HepG2 (cell line): ENCODE data around the gene SPAG4. TPM values are rescaled to one million over a fixed set of nuclear protein-coding genes. Genes with fewer than 3 reads are reported as not detected.

Source experiments
- ATAC-seq: fragments of 200-7000 bp; cut with Tn5 transposase; 3 replicates; pipeline ENCODE4 v1.9.1; 2020; ENCODE audit warnings: mild to moderate bottlenecking, moderate library complexity
- BruUV-seq: library from RNA; stranded (reverse); fragments of 400-500 nt; replicated peaks from 2 replicates; lab custom pipeline; 2021; lab: Mats Ljungman, UMichigan
- CTCF ChIA-PET: fragments of 300-600 bp; formaldehyde crosslinking; extraction: SDS; loops from one replicate; lab custom pipeline; 2021; ENCODE audit warnings: low total read pairs, inconsistent platforms, low intra/inter-chr PET ratio; lab: Yijun Ruan, JAX
- POLR2A ChIA-PET: fragments of 350-600 bp; sonication (Branson Sonifier 250); formaldehyde crosslinking; loops from one replicate; lab custom pipeline; 2020; ENCODE audit warnings: antibody characterized with exemption, inconsistent platforms; lab: Yijun Ruan, JAX
- DNase-seq: peaks from one replicate; pipeline ENCODE4 v3.0.0-alpha.2; 2015; ENCODE audit warnings: low spot score
- FAIRE-seq: peaks from 3 replicates; lab custom pipeline; 2011; peaks lifted over from hg19 to GRCh38; lab: Jason Lieb, UNC
- H2AFZ ChIP-seq: one replicate; pipeline ENCODE4 v1.6.1; 2011; ENCODE audit warnings: low read length, inconsistent platforms
- H3K27ac ChIP-seq: fragments of 300-600 bp; 3 replicates; pipeline ENCODE4 v1.8.0; 2011; ENCODE audit warnings: mixed run types, mild to moderate bottlenecking, mixed read lengths, low read length, inconsistent platforms; ENCODE audit not compliant: insufficient read depth; ENCODE audit errors: extremely low read length
- H3K27me3 ChIP-seq, 2 experiments: fragments of 200-600 bp in 1 of 2; 2 replicates in 1 of 2; 3 replicates in 1 of 2; pipeline versions ENCODE4 v1.6.0 to v1.8.0; 2011; ENCODE audit warnings: low read length in 2 of 2, mild to moderate bottlenecking in 2 of 2, moderate library complexity in 2 of 2, inconsistent platforms in 1 of 2; ENCODE audit not compliant: insufficient read depth in 2 of 2, control insufficient read depth in 1 of 2
- H3K36me3 ChIP-seq, 2 experiments: fragments of 200-600 bp in 1 of 2; replicated peaks in 1 of 2; 2 replicates in 1 of 2; 3 replicates in 1 of 2; pipeline versions ENCODE4 v1.5.1 to v1.8.0; 2011; ENCODE audit warnings: low read length in 2 of 2, inconsistent platforms in 1 of 2; ENCODE audit not compliant: insufficient read depth in 2 of 2, control insufficient read depth in 1 of 2
- H3K4me1 ChIP-seq: 2 replicates; pipeline ENCODE4 v1.5.1; 2012; ENCODE audit warnings: low read length, inconsistent platforms; ENCODE audit not compliant: insufficient read depth
- H3K4me2 ChIP-seq: 2 replicates; pipeline ENCODE4 v1.6.0; 2011; ENCODE audit warnings: low read depth, low read length, inconsistent platforms
- H3K4me3 ChIP-seq, 3 experiments: fragments of 200-600 bp in 1 of 3; sonication (generic), shearing (Covaris generic) in 1 of 3; replicated peaks in 1 of 3; 2 replicates each; pipeline ENCODE4 v1.5.1; 2011 to 2016; ENCODE audit warnings: low read length in 3 of 3, inconsistent platforms in 2 of 3, low read depth in 2 of 3, mild to moderate bottlenecking in 2 of 3, control low read depth in 1 of 3, mixed read lengths in 1 of 3; ENCODE audit not compliant: insufficient read depth in 1 of 3
- H3K79me2 ChIP-seq: one replicate; pipeline ENCODE4 v1.6.1; 2011; ENCODE audit warnings: low read length, inconsistent platforms; ENCODE audit not compliant: insufficient read depth
- H3K9ac ChIP-seq: 2 replicates; pipeline ENCODE4 v1.6.0; 2011; ENCODE audit warnings: mild to moderate bottlenecking, low read depth, low read length, inconsistent platforms; ENCODE audit not compliant: insufficient read depth
- H3K9me3 ChIP-seq: 2 replicates; pipeline ENCODE4 v1.5.1; 2012; ENCODE audit warnings: mild to moderate bottlenecking, low read length
- H4K20me1 ChIP-seq: 2 replicates; pipeline ENCODE4 v1.6.0; 2011; ENCODE audit warnings: inconsistent platforms, mild to moderate bottlenecking, low read length, moderate library complexity; ENCODE audit not compliant: insufficient read depth
- ELF3 ChIP-seq: IDR thresholded peaks from 2 replicates; pipeline ENCODE4 v1.6.1; 2016; ENCODE audit warnings: missing genetic modification reagents, missing compliant biosample characterization
- HIVEP1 ChIP-seq: sonication (generic); formaldehyde crosslinking; IDR thresholded peaks from 2 replicates; pipeline ENCODE4 v1.4.0; 2020; ENCODE audit warnings: mild to moderate bottlenecking, missing genetic modification reagents
- HNF4A ChIP-seq: sonication (generic); formaldehyde crosslinking; IDR thresholded peaks from 2 replicates; pipeline ENCODE4 v1.4.0; 2020; ENCODE audit warnings: missing genetic modification reagents
- ISL2 ChIP-seq: sonication (generic); formaldehyde crosslinking; IDR thresholded peaks from 2 replicates; pipeline ENCODE4 v1.5.0; 2020; ENCODE audit warnings: missing genetic modification reagents
- KAT7 ChIP-seq: IDR thresholded peaks from 2 replicates; pipeline ENCODE4 v1.6.1; 2018; ENCODE audit warnings: borderline replicate concordance, missing compliant biosample characterization
- KLF12 ChIP-seq: sonication (generic); formaldehyde crosslinking; IDR thresholded peaks from 2 replicates; pipeline ENCODE4 v1.4.0; 2020; ENCODE audit warnings: missing genetic modification reagents, borderline replicate concordance
- NBN ChIP-seq: fragments of 450-650 bp; conservative IDR thresholded peaks from 2 replicates; pipeline ENCODE4 v1.6.1; 2017
- RARA ChIP-seq: IDR thresholded peaks from 2 replicates; pipeline ENCODE4 v1.6.1; 2016; ENCODE audit warnings: missing genetic modification reagents, missing compliant biosample characterization
- TFE3 ChIP-seq: IDR thresholded peaks from 2 replicates; pipeline ENCODE4 v1.6.1; 2016
- XBP1 ChIP-seq: sonication (generic); formaldehyde crosslinking; IDR thresholded peaks from 2 replicates; pipeline ENCODE4 v1.5.0; 2020; ENCODE audit warnings: missing genetic modification reagents
- ZBTB21 ChIP-seq: sonication (generic); formaldehyde crosslinking; IDR thresholded peaks from 2 replicates; pipeline ENCODE4 v1.4.0; 2020; ENCODE audit warnings: missing genetic modification reagents
- ZFP82 ChIP-seq: sonication (generic); formaldehyde crosslinking; IDR thresholded peaks from 2 replicates; pipeline ENCODE4 v1.5.1; 2020; ENCODE audit warnings: mild to moderate bottlenecking, missing genetic modification reagents, borderline replicate concordance
- ZMYM3 ChIP-seq: sonication (generic); formaldehyde crosslinking; IDR thresholded peaks from 2 replicates; pipeline ENCODE4 v1.5.1; 2020; ENCODE audit warnings: mild to moderate bottlenecking, missing genetic modification reagents
- ZNF124 ChIP-seq: sonication (generic); formaldehyde crosslinking; IDR thresholded peaks from 2 replicates; pipeline ENCODE4 v1.4.0; 2020; ENCODE audit warnings: missing genetic modification reagents
- ZNF160 ChIP-seq: sonication (generic); formaldehyde crosslinking; IDR thresholded peaks from 2 replicates; pipeline ENCODE4 v1.8.0; 2022; ENCODE audit warnings: mild to moderate bottlenecking, inconsistent platforms, missing genetic modification reagents
- ZNF24 ChIP-seq: fragments of 450-650 bp; IDR thresholded peaks from 2 replicates; pipeline ENCODE4 v1.6.1; 2017; ENCODE audit warnings: antibody characterized with exemption, mild to moderate bottlenecking
- ZNF256 ChIP-seq: sonication (generic); formaldehyde crosslinking; conservative IDR thresholded peaks from 2 replicates; pipeline ENCODE4 v1.4.0; 2020; ENCODE audit warnings: missing genetic modification reagents
- ZNF431 ChIP-seq: sonication (generic); formaldehyde crosslinking; IDR thresholded peaks from 2 replicates; pipeline ENCODE4 v1.9.0; 2022; ENCODE audit warnings: missing genetic modification reagents, low read depth, mild to moderate bottlenecking, borderline replicate concordance
- ZNF616 ChIP-seq: sonication (generic); formaldehyde crosslinking; IDR thresholded peaks from 2 replicates; pipeline ENCODE4 v1.5.0; 2020; ENCODE audit warnings: low read depth, mild to moderate bottlenecking, missing genetic modification reagents
- ZNF652 ChIP-seq: IDR thresholded peaks from 2 replicates; pipeline ENCODE4 v1.6.1; 2016; ENCODE audit warnings: low read depth, borderline replicate concordance
- ZNF772 ChIP-seq: sonication (generic); formaldehyde crosslinking; IDR thresholded peaks from 2 replicates; pipeline ENCODE4 v1.5.0; 2020; ENCODE audit warnings: mild to moderate bottlenecking, missing genetic modification reagents
- ZSCAN22 ChIP-seq: sonication (generic); formaldehyde crosslinking; IDR thresholded peaks from 2 replicates; pipeline ENCODE4 v1.4.0; 2020; ENCODE audit warnings: mild to moderate bottlenecking, missing genetic modification reagents
- WGBS: methylation state at CpG from one replicate; pipeline ENCODE4 v1.1.6; 2017; ENCODE audit warnings: low lambda C conversion rate; 5-methylcytosine and 5-hydroxymethylcytosine counted together
- in situ Hi-C: cut with HindIII; loops from 2 replicates; pipeline ENCODE4 v1.10.0; 2017; ENCODE audit warnings: low pct_unique_long_range_greater_than_20kb; ENCODE audit not compliant: extremely low pct_ligation_motif_present
- intact Hi-C: fragments of 100-400 bp; cut with micrococcal nuclease; formaldehyde crosslinking; loops from one replicate; pipeline ENCODE4 v1.10.0; 2022; ENCODE audit not compliant: unreplicated experiment
- polyA plus RNA-seq, 8 experiments: library from polyadenylated mRNA; depleted of rRNA in 3 of 8; stranded (reverse) in 7 of 8; unstranded in 1 of 8; fragments of >200 nt; fragmentation: Illumina TruSeq in 4 of 8; extraction: Trizol in 4 of 8; gene quantifications; 2 replicates each; pipeline versions ENCODE4 v1.2.1 to v1.2.3, GENCODE V29; 2011 to 2016; ENCODE audit warnings: low read depth in 4 of 8, missing spikeins in 1 of 8, mixed read lengths in 1 of 8; ENCODE audit not compliant: insufficient read depth in 1 of 8
- total RNA-seq, 5 experiments: library from RNA; depleted of rRNA; stranded (reverse); fragments of >200 nt; fragmentation: Illumina TruSeq; extraction: Trizol; gene quantifications; 2 replicates each; pipeline ENCODE4 v1.2.3, GENCODE V29; 2016; ENCODE audit warnings: low read depth in 1 of 5
- TF ChIP-seq, protein P1 (sequence below): sonication (generic); formaldehyde crosslinking; IDR thresholded peaks from 2 replicates; pipeline ENCODE4 v1.8.1; 2023; ENCODE audit warnings: mild to moderate bottlenecking, missing genetic modification reagents, borderline replicate concordance

Gene SPAG4
- total and polyA plus RNA-seq, 2 of the 13 experiments (the other 11 are each of a cell fraction or from before 2014, with no cell fraction given): 5.8 to 137 TPM

DNA sequence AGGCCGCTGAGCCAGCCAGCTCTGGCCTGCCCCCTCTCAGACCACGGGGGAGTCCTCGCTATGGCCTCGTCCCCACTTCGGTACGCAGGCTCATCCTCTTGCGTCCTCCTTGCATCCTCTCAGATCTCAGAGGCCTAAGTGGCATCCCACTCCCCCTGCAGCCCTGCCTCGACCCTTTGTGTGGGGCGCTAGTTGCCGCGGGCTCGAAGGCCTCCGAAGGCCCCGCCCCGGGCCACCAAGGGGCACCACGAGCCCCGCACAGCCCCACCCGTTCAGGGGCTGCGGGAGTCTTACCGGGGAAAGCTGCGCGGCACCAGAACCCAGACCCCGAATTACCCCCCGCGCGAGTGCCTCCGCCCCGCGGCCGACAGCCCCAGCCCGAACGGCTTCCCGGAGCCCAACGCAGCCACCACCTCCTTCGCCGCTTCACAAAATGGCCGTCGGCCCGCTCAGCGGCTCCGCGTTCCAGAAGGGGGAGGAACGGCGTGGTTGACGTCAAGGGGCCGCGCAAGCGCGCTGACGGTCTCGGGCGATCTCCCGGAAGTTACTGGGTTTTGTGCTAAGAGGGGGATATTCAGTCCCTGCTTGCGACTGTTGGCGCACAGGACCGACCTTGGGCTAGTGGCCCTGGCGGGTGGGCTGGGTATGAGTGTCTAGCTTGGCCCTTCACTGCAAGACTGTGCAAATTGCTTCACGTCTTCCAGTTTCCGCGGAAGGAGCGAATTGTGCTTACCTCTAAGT is 49.0 kb downstream of the SPAG4 start, which contains the start of the genes CPNE1 and RBM12:
Gene CPNE1, minus strand, starts transcription at position 435 of the 741 bp plus-strand sequence. CDS start 31,977 bp downstream, outside the sequence.
Gene RBM12, minus strand, starts transcription at position 435 of the 741 bp plus-strand sequence. CDS start 9,578 bp downstream, outside the sequence.
- WGBS: 3% methylated on average over 43 of the region's 61 CpGs
- BruUV-seq: no TSS peak
- peak; percentile 96 for DNase-seq
- peaks cover 45% of the 10 kb centered on the region for H4K20me1 ChIP-seq
- H3K27me3 ChIP-seq: no peaks in the 10 kb centered on the region; a peak in 1 of 5 replicates
- FAIRE-seq: peak; percentile 66
- H3K9me3 ChIP-seq: no peaks in the 10 kb centered on the region
- peak; percentile 92 for ATAC-seq
- peaks cover 51% of the 10 kb centered on the region for H3K79me2 ChIP-seq
- peak within 1 kb of the TSS; percentile 99 for H3K9ac ChIP-seq
- H3K36me3 ChIP-seq: peaks cover 3 to 14% of the 10 kb centered on the region in 2 experiments; a peak in 4 of 5 replicates
- peak within 1 kb of the TSS; percentile 64 for H2AFZ ChIP-seq
- in situ Hi-C loops: loop anchor here (5.0 kb wide), 1 partner anchor 47 kb away; the partner anchor contains the start of gene SPAG4
- peak within 1 kb of the TSS; percentile 90 for H3K27ac ChIP-seq
- H3K4me1 ChIP-seq: peaks cover 42% of the 10 kb centered on the region
- intact Hi-C loops: loop anchor here (2.0 kb wide), 2 partner anchors 34 to 48 kb away; partner anchors contain the start of genes NFS1 and ROMO1
- H3K4me3 ChIP-seq: peak within 1 kb of the TSS; percentile 76 to 99 (median 79)
- CTCF ChIA-PET: no interaction called here
- POLR2A ChIA-PET: interaction anchor here (0.6 to 4.6 kb wide), 31 partner anchors 10 to 290 kb away, joined by 3 to 73 read pairs (median 4); partner anchors contain the start of genes CEP250, ERGIC3, NFS1 and PHF20
- peak within 1 kb of the TSS; percentile 95 for H3K4me2 ChIP-seq
- TF ChIP-seq ZFP82 (CRISPR knock-in tag) (peak; percentile 99), ZNF652 (CRISPR knock-in tag) (peak; percentile 13; the same call in 1 of the 2 replicates), HNF4A (CRISPR knock-in tag) (peak; percentile 37; the same call in 1 of the 2 replicates), KLF12 (CRISPR knock-in tag) (0 out of 2 replicates have a peak, but pooled peaks have one; percentile 70), ZNF24 (0 out of 2 replicates have a peak, but pooled peaks have one; percentile 6), NBN (0 out of 2 replicates have a peak, but pooled peaks have one; percentile 51), ISL2 (CRISPR knock-in tag) (peak; percentile 91), ZMYM3 (CRISPR knock-in tag) (no peak), XBP1 (CRISPR knock-in tag) (peak; percentile 75; the same call in 1 of the 2 replicates), ZNF160 (CRISPR knock-in tag) (peak; percentile 95), RARA (CRISPR knock-in tag) (peak; percentile 54), ZNF256 (CRISPR knock-in tag) (peak; percentile 46; the same call in 1 of the 2 replicates), HIVEP1 (CRISPR knock-in tag) (peak; percentile 90), ZSCAN22 (CRISPR knock-in tag) (peak; percentile 88), ZNF772 (CRISPR knock-in tag) (peak; percentile 68), ELF3 (CRISPR knock-in tag) (peak; percentile 99), ZNF431 (CRISPR knock-in tag) (peak; percentile 94), ZBTB21 (CRISPR knock-in tag) (peak; percentile 88), ZNF616 (peak; percentile 93), KAT7 (CRISPR knock-in tag) (peak; percentile 99), ZNF124 (CRISPR knock-in tag) (peak; percentile 91), TFE3 (CRISPR knock-in tag) (peak; percentile 75; the same call in 1 of the 2 replicates)
- TF ChIP-seq, protein P1, sequence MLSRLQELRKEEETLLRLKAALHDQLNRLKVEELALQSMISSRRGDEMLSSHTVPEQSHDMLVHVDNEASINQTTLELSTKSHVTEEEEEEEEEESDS (CRISPR knock-in tag): peak; percentile 96
